HG03558 (cell line): Measurements from ENCODE around the gene EIF2S3B.
A peak's percentile ranks its signal among the peaks of the same experiment; 100 is the strongest.
"Not testable (repeated sequence)": the region's sequence is repeated elsewhere in the genome, so short reads cannot be mapped to it uniquely, and the experiment has no call there.

Experiments used
- ATAC-seq: cut with Tn5 transposase; IDR thresholded peaks from one replicate; pipeline ENCODE4 v1.9.1; 2021; ENCODE audit warnings: moderate number of reproducible peaks; ENCODE audit not compliant: unreplicated experiment; ENCODE audit errors: extremely low read depth

The EIF2S3B gene

GRCh38 chr12:10505620-10506019 lies at the start of gene EIF2S3B:
Gene EIF2S3B, plus strand, starts transcription at chr12:10505890. Its CDS starts 13 bp downstream, at chr12:10505903.
- no peak for ATAC-seq

GRCh38 chr12:10456856-10457255 lies 48.8 kb upstream of the EIF2S3B start:
- ATAC-seq = no peak

GRCh38 chr12:10457760-10458159 lies 47.9 kb upstream of the EIF2S3B start:
- no peak for ATAC-seq

- ATAC-seq = no peak
Measured at GRCh38 chr12:10466311-10466710, 39.4 kb upstream of the EIF2S3B start.

GRCh38 chr12:10469701-10470100 lies 36.0 kb upstream of the EIF2S3B start:
- no peak for ATAC-seq

GRCh38 chr12:10472808-10473207 lies 32.9 kb upstream of the EIF2S3B start:
- not testable (repeated sequence) for ATAC-seq

- ATAC-seq = not testable (repeated sequence)
Measured at GRCh38 chr12:10481901-10482300, 23.8 kb upstream of the EIF2S3B start.

GRCh38 chr12:10487328-10487727 lies 18.4 kb upstream of the EIF2S3B start:
- not testable (repeated sequence) for ATAC-seq

- no peak for ATAC-seq
Measured at GRCh38 chr12:10491766-10492165, 13.9 kb upstream of the EIF2S3B start.

- ATAC-seq = no peak
Measured at GRCh38 chr12:10497602-10498001, 8.1 kb upstream of the EIF2S3B start.

- no peak for ATAC-seq
Measured at GRCh38 chr12:10498042-10498441, 7.6 kb upstream of the EIF2S3B start.

GRCh38 chr12:10501030-10501429 lies 4.7 kb upstream of the EIF2S3B start:
- no peak for ATAC-seq

GRCh38 chr12:10503460-10503859 lies 2.2 kb upstream of the EIF2S3B start:
- ATAC-seq = no peak

- no peak for ATAC-seq
Measured at GRCh38 chr12:10511756-10512355, 6.2 kb downstream of the EIF2S3B start.

- no peak for ATAC-seq
Measured at GRCh38 chr12:10512798-10513197, 7.1 kb downstream of the EIF2S3B start.

- ATAC-seq = no peak
Measured at GRCh38 chr12:10521555-10521954, 15.9 kb downstream of the EIF2S3B start.

- ATAC-seq = no peak
Measured at GRCh38 chr12:10528174-10528953, 22.7 kb downstream of the EIF2S3B start.

GRCh38 chr12:10529603-10530002 lies 23.9 kb downstream of the EIF2S3B start:
- no peak for ATAC-seq

GRCh38 chr12:10537721-10538120 lies 32.0 kb downstream of the EIF2S3B start:
- no peak for ATAC-seq

GRCh38 chr12:10540776-10541205 lies 35.1 kb downstream of the EIF2S3B start:
- ATAC-seq = peak; percentile 93

GRCh38 chr12:10543499-10543898 lies 37.8 kb downstream of the EIF2S3B start:
- no peak for ATAC-seq

GRCh38 chr12:10551375-10551774 lies 45.7 kb downstream of the EIF2S3B start:
- no peak for ATAC-seq
